ENCODE results near the gene PCDHB5.

GRCh38 chr5:141180313-141180712, 45.3 kb downstream of the PCDHB5 start:
- TF ChIP-seq CTCF (IDR thresholded peaks at IDR 0.05; ENCODE audit: low read length) (no peak), EZH2phosphoT487 (IDR thresholded peaks at IDR 0.05; ENCODE audit: low read length) (no peak)
